OCI-LY7 (cell line): Measurements from ENCODE around the gene GLRX5. TPM values are rescaled to one million over a fixed set of nuclear protein-coding genes. Genes with fewer than 3 reads are reported as not detected.

ENCODE experiments used
- BruUV-seq: library from RNA; stranded (reverse); fragments of 400-500 nt; replicated peaks from 2 replicates; lab custom pipeline; 2021; lab: Mats Ljungman, UMichigan
- CTCF ChIA-PET: fragments of 300-600 bp; sonication (Branson Sonifier 250); formaldehyde crosslinking; loops from one replicate; lab custom pipeline; 2022; ENCODE audit warnings: antibody characterized with exemption; ENCODE audit not compliant: unreplicated experiment; lab: Charles Lee
- POLR2A ChIA-PET: fragments of 300-600 bp; sonication (Branson Sonifier 250); formaldehyde crosslinking; loops from one replicate; lab custom pipeline; 2022; ENCODE audit warnings: antibody characterized with exemption; lab: Charles Lee
- DNase-seq: peaks from one replicate; pipeline ENCODE4 v3.0.0-alpha.2; 2015; ENCODE audit warnings: low spot score
- H2AFZ ChIP-seq: fragments of 200-600 bp; sonication (generic), shearing (Covaris generic); 2 replicates; pipeline ENCODE4 v1.6.1; 2014; ENCODE audit warnings: mild to moderate bottlenecking, antibody characterized with exemption, low read length, moderate library complexity
- H3K27ac ChIP-seq: fragments of 200-600 bp; sonication (generic); 2 replicates; pipeline ENCODE4 v1.5.1; 2014; ENCODE audit warnings: mixed run types, low read depth, mild to moderate bottlenecking, moderate library complexity, low read length, inconsistent platforms; ENCODE audit not compliant: poor library complexity, severe bottlenecking
- H3K36me3 ChIP-seq: fragments of 200-600 bp; sonication (generic); 2 replicates; pipeline ENCODE4 v1.6.1; 2014; ENCODE audit warnings: mild to moderate bottlenecking, antibody characterized with exemption, low read length, moderate library complexity, mixed read lengths; ENCODE audit not compliant: insufficient read depth
- H3K4me1 ChIP-seq: fragments of 200-600 bp; sonication (generic); 2 replicates; pipeline ENCODE4 v1.5.1; 2014; ENCODE audit warnings: mild to moderate bottlenecking, low read length; ENCODE audit not compliant: insufficient read depth, poor library complexity, severe bottlenecking
- H3K4me2 ChIP-seq: fragments of 200-600 bp; sonication (generic); 2 replicates; pipeline ENCODE4 v1.6.1; 2014; ENCODE audit warnings: mild to moderate bottlenecking, low read length
- H3K4me3 ChIP-seq: fragments of 200-600 bp; sonication (generic); 2 replicates; pipeline ENCODE4 v1.5.1; 2014; ENCODE audit warnings: mild to moderate bottlenecking, low read depth, low read length; ENCODE audit not compliant: poor library complexity, severe bottlenecking
- H3K79me2 ChIP-seq: fragments of 200-600 bp; sonication (generic); 2 replicates; pipeline ENCODE4 v1.6.1; 2016; ENCODE audit warnings: low read depth, mild to moderate bottlenecking, low read length, moderate library complexity, mixed read lengths; ENCODE audit not compliant: insufficient read depth
- H3K9me2 ChIP-seq: fragments of 200-600 bp; sonication (generic); 2 replicates; pipeline ENCODE4 v1.6.1; 2016; ENCODE audit warnings: mild to moderate bottlenecking, low read length, mixed read lengths; ENCODE audit not compliant: insufficient read depth
- H3K9me3 ChIP-seq: fragments of 200-600 bp; sonication (generic); 2 replicates; pipeline ENCODE4 v1.6.1; 2014; ENCODE audit warnings: mild to moderate bottlenecking, mixed run types, low read length, mixed read lengths
- H4K20me1 ChIP-seq: fragments of 200-600 bp; sonication (generic); 2 replicates; pipeline ENCODE4 v1.6.1; 2014; ENCODE audit warnings: mild to moderate bottlenecking, antibody characterized with exemption, low read length, moderate library complexity, mixed read lengths; ENCODE audit not compliant: insufficient read depth
- CTCF ChIP-seq: fragments of 200-600 bp; sonication (generic); conservative IDR thresholded peaks from 2 replicates; pipeline ENCODE4 v1.5.1; 2014; ENCODE audit warnings: mild to moderate bottlenecking, antibody characterized with exemption, low read length, moderate library complexity, mixed read lengths
- EZH2phosphoT487 ChIP-seq: fragments of 200-600 bp; sonication (generic); IDR thresholded peaks from 2 replicates; pipeline ENCODE4 v1.6.1; 2018; ENCODE audit warnings: low read depth, borderline replicate concordance, mild to moderate bottlenecking, mixed run types, antibody characterized with exemption, low read length, moderate library complexity, mixed read lengths
- intact Hi-C: fragments of 100-400 bp; cut with micrococcal nuclease; formaldehyde crosslinking; loops from one replicate; pipeline ENCODE4 v1.10.0; 2022; ENCODE audit not compliant: unreplicated experiment
- total RNA-seq, 2 experiments: library from RNA; depleted of rRNA in 1 of 2; stranded (reverse); fragments of >200 nt in 1 of 2; shearing (Covaris generic) in 1 of 2; gene quantifications; 2 replicates each; pipeline ENCODE4 v1.2.3, GENCODE V29; 2014 to 2022

The GLRX5 gene
- total RNA-seq, 2 experiments from 2014 or later = 68.2 to 78.4 TPM

DNA sequence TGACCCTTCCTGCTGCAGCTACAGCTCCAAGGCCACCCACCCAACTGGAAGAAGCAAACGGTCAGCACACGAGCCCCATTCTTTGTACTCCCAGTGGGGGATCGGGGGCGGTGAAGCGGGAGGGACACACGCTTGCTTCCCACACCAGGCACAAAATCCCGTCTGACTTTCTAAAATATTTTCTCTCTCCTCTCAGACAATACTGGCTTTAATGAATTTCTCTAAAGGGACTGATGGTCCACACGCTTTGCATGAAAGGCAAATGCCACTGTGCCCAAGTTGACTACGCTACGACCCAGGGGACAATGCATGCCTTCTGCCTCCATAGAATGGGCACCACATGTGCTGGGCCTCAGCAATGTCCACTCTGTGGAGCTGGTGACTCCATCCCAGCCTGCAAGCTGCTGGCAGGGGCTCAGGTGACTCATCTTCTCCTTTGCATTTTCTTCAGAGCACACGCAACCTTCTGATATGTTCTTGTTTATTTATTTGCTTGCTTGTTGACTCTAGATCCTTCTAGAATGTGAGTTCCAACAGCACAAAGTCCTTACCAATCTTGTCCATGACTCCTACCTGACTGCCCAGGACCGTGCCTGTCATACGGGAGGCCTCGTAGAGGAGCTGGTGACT lies 34.0 kb upstream of the GLRX5 start:
- no peaks in the 10 kb centered on the region; the same call in 1 of the 2 replicates for H3K36me3 ChIP-seq
- no peaks in the 10 kb centered on the region for H3K9me2 ChIP-seq
- POLR2A ChIA-PET = interaction anchor here (0.5 to 1.0 kb wide), 5 partner anchors 9 to 41 kb away, joined by 3 read pairs; no protein-coding TSS in a partner anchor
- no peaks in the 10 kb centered on the region for H3K79me2 ChIP-seq
- no peak for DNase-seq
- no peak overlapping the region for H3K27ac ChIP-seq
- H4K20me1 ChIP-seq = no peaks in the 10 kb centered on the region
- BruUV-seq = no TSS peak
- intact Hi-C loops = no loop called here
- H3K4me2 ChIP-seq = no peak overlapping the region
- TF ChIP-seq EZH2phosphoT487 (no peak), CTCF (no peak)
- no peaks in the 10 kb centered on the region for H3K9me3 ChIP-seq
- CTCF ChIA-PET = interaction anchor here (0.6 kb wide), 1 partner anchor 56 kb away, joined by 3 read pairs; no protein-coding TSS in a partner anchor
- no peak overlapping the region for H3K4me3 ChIP-seq
- H2AFZ ChIP-seq = no peak overlapping the region
- H3K4me1 ChIP-seq = peaks cover 57% of the 10 kb centered on the region

- Histone ChIP-seq H3K9me2 (no peaks in the 10 kb centered on the region), H3K9me3 (no peaks in the 10 kb centered on the region), H3K27ac (no peak overlapping the region), H3K4me2 (no peak overlapping the region), H2AFZ (no peak overlapping the region), H3K4me3 (no peak overlapping the region), H3K4me1 (peaks cover 41% of the 10 kb centered on the region), H3K79me2 (no peaks in the 10 kb centered on the region), H3K36me3 (no peaks in the 10 kb centered on the region; the same call in 1 of the 2 replicates), H4K20me1 (no peaks in the 10 kb centered on the region)
- DNase-seq = no peak
- intact Hi-C loops = no loop called here
- TF ChIP-seq CTCF (no peak), EZH2phosphoT487 (no peak)
- no TSS peak for BruUV-seq
- ChIA-PET POLR2A (interaction anchor here (1.0 to 3.9 kb wide), 2 partner anchors 9 to 12 kb away, joined by 5 to 30 read pairs; partner anchors contain the start of gene SYNE3), CTCF (no interaction called here)
These were observed 32.4 kb upstream of the GLRX5 start for GRCh38 chr14:95502381-95502950.
